Activated CD4-positive, alpha-beta T cell treated with anti-CD3 and anti-CD28 coated beads, Interleukin-2, amount 50 U/mL, for 48 hours (primary cell): ENCODE data around the gene MOSPD2.

Experiments used
- DNase-seq, 2 experiments: peaks; one replicate each; pipeline ENCODE4 v3.0.0-alpha.2; 2020

Gene MOSPD2

DNA sequence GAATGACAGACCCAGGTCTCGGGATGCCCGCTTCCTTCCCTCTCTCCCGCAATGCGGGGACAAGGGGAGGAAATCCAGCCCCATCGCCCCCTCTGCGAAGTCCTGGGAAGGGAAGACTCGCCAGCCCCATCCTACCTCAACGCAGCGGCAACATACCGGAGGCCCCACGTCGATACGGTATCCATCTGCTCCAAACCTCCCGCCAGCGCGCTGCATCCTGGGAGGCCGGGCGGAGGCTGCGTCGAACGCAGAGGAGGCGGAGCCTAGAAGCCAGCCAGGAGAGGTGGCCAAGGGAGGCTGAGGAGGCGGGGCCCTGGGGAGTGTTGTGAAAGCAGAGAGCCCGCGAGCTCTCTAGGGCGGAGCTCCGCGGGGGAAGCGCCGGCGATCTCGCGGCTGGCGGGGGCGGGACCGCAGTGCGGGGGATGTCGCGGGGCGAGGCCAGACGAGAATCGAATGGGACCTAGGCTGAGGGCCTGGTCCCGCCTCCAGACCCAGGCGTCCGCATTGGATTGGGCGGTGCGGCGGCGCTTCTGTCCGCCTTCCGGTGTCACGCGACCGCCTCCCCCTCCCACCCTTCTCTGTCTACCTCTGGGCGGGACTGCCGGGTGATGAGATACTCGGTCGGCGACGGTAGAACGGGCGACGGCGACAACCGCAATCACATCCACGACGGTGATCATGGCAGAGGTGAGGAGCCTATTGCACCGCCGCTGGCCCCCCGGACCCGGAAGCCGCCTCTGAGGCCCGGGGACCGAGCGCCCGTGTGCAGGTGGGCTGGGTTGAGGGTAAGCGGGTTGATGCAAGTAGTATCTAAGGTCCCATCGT, at the start of gene MOSPD2, which contains the start of gene FANCB:
TSS of gene MOSPD2 (plus strand) at position 571 of the 825 bp plus-strand sequence. CDS start at position 679, 108 bp downstream.
TSS of gene FANCB (minus strand) at position 219 of the 825 bp plus-strand sequence. CDS start 7,559 bp downstream, outside the sequence.
- peak; percentile 91 to 93 for DNase-seq

DNA sequence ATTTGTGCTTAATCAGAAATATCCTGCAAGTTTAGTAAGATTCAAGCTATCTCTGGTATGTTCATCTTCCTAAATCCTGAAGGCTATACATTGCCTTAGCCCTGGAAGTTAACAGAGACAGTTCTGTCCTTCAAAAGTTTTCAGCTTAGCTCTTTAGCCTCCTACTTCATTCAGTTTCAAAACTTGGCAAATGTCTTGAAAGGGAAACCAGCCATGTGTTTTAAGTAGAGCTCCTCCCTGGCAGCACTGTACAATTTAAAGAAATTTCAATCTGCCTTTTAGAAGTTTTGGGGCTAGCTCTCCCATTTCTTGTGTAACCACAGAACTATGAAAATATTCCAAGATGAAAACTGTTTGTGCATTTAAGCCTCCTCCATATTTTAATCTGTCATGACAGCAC, 47.4 kb upstream of the MOSPD2 start:
- DNase-seq, result no peak

DNA sequence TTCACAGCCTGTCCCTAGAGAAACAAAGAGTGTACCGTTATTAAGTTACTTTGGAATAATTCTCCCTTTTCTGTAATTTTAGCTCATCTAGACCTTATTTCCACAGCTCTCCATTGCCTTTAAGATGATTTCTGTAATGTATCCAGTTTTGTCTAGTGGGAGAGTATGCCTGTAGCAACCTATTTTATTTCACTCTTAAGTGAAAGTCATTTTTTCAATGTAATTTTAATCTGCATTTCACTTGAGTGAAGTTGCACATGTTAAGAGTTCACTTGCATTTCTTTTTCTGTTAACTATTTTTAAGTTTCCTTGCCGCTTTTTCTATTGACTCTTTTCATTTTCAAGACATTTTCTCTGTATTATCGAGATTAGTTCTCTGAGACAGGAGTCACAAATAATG, 46.9 kb upstream of the MOSPD2 start:
- DNase-seq, result no peak

DNA sequence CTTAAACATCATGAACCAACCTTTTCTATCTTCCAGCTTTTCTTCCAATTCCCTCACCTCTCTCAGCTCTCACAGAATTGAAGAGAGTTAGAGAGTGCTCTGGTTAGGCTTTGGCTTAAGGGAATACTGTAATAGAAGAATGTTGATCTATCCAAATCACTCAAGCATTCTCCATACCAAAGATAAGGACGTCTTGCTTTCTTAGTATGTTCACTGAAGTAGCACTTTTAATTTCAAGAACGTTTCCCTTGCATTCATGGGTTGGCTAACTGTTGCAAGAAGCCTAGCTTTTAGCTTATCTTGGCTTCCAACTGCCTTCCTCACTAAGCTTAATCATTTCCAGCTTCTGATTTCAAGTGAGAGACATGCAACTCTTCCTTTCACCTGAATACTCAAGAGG, 43.6 kb upstream of the MOSPD2 start:
- DNase-seq, result no peak

DNA sequence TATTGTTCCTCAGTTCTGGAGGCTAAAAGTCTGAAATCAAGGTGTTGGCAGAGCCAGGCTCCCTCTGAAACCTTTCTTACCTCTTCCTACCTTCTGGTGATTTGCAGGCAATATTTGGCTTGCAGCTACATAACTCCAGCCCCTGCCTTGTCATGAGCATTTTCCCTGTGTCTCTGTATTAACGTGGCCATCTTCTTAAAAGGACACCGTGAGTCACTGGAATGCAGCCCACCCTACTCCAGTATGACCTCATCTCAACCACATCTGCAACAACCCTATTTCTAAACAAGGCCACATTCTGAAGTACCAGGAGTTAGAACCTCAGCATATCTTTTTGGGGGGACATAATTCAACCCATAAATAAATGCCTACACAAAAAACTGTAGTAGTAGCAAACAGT, 41.1 kb upstream of the MOSPD2 start:
- DNase-seq, result no peak

DNA sequence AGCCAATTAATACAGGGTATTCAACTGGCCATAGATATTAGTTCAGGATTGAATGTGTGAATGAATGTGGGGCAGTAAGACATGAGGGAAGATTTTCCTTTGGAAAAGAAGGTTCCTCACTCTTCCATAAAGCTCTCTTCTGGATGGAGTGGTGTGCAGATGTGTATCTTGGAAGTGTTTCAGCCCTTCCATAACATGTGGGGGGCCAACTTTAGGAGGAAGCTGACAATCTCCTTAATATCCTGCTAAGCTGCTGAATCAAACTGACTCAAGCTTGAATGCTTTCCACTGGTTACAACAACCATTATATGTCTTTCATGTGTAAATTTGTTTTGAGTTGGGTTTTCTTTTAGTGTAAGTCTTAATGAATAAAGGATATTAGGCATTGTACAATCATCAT, 40.6 kb upstream of the MOSPD2 start:
- DNase-seq, result no peak

DNA sequence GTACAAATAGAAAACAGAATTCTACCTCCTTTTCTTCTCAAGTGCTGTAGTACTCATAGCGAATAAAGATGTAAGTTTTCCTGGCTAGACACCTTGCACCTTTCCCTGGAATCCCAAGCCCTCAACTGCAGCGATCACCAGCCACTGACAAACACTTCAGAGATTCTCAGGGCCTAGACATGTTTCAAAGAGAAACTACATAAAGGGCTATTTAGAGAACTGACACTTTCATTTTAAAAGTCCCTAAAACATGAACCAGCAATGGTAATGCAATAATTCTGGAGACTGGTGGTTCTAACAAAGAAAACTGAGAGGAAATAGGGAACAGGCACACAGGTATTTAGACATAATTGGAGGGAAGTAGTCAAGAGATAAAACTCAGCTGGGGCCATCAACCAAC, 36.1 kb upstream of the MOSPD2 start:
- no peak for DNase-seq

DNA sequence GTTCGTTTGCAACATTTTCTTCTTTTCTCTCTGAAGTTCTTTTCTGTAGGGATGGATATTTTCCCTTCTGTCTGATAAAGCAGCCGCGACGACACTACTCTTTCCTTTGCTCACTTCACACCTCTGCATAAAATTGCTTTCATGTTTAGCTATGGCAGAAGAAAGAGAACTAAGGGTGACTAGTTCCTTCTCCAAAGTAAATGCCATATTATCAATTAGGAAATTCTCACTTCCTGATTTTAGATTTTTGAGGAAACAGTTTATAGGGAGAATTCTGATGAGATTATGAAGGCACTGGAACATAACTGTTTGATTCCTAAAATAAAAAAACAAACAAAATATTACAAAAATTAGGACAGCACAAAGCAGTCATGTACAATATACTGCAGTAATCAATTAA, 29.6 kb upstream of the MOSPD2 start:
- no peak for DNase-seq

DNA sequence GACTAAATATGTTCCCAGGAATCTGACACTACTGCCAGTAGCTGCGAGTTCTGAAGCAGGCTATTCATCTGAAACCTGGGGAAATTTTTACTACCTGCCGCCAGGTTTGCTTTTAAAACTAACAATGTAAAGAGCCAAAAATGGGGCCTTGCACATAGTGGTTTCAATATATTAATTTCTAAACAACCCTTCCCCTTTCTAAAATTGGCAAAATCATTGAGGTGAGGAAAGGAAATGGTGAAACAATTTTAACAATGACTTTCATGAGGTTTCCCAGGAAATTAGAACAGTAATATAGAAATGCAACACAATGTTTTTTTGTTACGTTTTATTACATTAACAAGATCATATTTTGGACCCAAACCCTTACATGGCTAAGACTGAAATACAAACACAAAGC, 21.7 kb upstream of the MOSPD2 start:
- no peak for DNase-seq

DNA sequence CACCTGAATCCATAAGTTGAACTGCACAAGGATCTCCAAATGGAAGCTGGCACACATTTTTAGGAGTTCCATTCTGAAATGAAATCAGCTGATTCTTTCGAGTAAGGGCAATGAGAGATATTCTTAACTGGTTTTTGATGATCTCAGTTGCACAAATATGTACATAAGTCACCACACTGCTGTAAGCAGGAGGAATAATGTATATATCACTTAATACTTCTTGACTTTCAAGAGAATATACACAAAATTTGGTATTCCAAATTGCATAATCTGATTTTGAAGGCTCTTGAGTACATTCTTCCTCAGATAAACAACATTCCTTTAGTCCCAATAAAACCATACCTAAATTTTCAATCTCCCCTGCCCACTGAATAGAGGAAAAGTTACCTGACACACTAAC, 8.6 kb upstream of the MOSPD2 start:
- DNase-seq, result no peak

DNA sequence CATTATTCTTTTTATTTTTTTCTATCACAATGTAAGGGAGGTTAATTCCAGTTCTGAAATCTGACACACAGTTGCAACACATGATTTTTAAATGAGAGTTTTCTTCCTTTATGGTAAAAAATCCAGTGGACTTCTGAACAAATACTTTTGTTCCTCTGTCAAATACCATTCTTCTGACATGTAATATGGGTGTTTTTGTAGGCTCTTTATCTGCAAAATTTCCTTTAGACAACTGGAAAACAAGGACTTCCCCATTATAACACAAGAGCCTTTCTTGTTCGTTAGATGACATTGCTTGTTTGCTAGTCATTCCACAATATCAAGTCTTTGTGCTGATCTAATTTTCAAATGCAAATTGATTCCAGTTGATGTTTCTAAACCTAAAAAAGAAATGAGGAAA, 8.0 kb upstream of the MOSPD2 start:
- DNase-seq, result no peak

DNA sequence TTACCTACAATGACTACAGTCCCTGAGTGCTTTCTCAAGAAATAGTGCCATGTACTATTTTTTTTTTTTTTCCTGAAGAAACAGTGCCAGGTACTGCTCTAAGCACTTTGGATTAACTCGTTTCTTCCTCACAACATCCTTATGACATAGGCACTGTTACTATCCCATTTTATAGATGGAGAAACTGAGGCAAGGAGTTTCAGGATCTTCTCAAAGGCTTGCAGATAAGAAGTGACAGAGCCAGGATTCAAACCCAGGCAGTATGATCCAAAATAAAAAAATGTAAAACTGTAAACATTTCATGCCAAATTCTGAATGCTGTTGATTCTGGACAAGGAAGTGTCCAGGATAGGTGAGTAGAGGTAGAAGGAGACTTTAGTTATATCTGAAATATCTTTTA, 1.5 kb upstream of the MOSPD2 start:
- no peak for DNase-seq

DNA sequence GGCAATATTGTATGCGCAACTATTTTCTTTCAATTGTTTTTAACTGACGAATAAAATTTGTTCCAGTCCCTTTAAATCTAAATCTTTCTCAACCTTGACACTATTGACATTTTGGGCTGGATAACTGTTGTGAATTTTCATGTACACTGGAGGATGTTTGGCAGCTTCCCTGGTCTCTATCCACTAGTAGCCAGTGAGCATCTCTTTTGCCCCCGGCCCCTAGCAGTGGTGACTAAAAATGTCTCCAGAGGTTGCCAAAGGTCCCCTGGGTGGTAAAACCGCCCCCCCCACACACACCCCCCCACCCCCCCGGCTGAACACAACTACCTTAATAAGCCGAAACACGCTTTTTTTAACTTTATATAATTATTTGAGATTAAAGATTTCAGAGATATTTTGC, 866 bp upstream of the MOSPD2 start:
- peak in 1 of 2 experiments; percentile 1 for DNase-seq

DNA sequence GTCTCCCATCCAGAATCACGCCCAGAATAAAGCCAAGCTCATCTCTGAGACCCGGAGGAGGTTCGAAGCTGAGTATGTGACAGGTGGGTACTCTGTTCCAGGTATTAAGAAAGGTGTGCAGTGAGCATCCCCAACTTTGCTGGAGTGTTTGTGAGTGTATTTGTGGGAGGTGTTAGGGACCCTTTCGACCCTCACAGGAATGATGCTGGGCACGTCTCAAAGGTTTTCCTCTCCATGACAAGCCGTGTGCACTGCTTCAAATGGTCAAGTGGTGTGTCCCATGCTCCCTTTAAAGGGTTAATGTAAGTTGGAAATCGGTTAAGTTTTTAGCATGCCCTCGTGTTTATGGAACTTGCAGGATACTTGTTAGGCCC, 442 bp downstream of the MOSPD2 start:
- no peak for DNase-seq

DNA sequence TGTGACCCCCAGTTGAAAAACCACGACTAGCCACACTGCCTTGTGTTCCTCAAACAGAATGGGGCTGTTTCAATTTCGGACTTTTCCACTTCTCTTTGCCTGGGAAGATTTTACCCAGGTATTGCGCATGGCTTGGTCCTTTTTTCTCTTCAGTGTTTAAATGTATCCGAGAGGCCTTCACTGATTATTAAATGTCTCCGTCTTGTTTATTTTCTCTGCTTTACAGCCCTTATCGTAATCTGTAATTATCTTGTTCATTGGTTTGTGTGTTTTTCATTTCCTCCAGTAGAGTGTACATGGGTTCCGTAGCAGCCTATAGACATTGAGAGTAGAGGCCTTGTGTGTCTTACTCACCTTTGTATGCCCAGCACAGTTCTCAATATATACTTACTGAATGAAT, 2.4 kb downstream of the MOSPD2 start:
- no peak for DNase-seq

DNA sequence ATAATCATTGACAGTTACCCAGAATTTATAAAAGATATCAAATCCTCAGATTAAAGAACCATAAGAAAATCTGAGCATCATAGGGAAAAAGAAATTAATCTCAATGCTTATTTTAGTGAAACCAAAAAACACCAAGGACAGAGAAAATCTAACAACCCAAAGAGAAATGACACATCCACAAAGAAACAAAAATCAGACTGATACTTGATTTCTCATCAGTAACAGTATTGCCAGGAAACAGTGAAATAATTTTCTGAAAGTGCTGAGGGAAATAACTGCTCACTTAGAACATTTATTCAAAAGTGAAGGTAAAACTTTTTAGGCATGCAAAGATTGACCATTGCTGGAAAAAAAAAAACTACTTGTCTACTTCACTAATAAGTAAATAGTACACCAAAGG, 10.6 kb downstream of the MOSPD2 start:
- no peak for DNase-seq

DNA sequence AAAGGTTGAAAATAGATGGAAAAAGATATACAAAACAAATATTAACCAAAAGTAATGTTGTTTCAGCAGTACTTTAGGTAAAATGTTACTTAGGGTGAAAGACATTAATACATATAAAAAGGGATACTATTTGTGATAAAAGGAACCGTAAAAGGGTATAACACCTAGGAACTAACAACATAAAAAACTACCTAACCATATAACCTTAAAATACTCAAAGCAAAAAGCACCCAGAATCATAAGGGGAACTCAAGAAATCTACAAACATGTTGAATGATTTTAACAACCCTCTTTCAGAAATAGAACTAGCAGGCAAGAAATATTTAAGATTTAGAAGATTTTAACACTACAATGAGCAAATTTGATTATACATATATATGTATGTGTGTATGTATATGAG, 11.5 kb downstream of the MOSPD2 start:
- DNase-seq, result no peak

DNA sequence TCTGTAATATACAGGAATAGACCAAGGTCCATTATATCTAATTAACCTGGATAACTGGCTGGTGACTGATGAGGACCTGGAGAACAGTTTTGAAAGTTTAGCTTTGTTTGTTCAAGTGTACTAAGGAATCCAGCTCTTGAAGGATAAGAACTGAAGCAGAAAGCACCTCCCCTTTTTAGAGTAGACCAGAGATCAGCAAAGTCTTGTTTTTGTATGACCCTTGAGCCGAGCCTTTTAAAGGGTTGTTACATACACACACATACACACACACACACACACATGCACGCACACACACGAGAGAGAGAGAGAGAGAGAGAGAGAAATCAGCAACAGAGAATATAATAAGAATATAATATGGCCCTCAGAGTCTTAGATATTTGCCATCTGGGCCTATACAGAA, 13.0 kb downstream of the MOSPD2 start:
- no peak for DNase-seq

DNA sequence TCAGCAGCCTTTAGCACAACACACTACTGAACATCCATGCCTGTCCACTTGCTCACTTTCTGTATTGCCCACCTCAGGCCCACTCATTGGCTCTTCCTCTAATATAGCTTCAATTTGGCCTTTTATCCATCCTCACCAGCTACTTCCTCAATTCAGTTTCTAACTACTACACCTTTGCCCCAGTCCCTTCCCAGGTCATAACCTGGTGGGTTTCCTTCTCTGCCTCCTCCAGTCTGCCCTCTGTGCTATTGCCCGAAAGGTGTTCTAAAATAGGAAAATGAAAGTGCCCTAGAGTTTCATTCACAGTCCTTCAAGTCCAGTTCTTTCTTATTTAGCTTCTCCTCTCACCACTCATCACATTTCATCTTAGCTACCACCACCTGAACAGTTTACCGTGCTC, 23.1 kb downstream of the MOSPD2 start:
- DNase-seq, result no peak

DNA sequence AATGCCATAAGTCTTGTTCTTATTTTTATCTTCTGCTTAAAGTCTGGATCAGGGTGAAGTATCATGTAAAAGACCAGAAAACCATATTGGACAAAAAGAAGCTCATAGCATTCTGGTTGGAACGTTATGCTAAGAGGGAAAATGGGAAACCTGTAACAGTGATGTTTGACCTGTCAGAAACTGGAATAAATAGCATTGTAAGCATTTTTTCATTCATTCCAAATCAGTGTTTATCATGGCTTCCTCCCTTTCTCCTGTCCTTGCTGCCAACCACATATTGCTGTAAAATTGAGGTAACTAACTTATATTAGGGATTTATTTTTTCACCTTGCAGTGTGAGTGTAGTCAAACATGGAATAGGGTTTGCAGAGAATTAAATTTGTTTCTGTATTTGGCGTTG, 23.8 kb downstream of the MOSPD2 start:
- no peak for DNase-seq

DNA sequence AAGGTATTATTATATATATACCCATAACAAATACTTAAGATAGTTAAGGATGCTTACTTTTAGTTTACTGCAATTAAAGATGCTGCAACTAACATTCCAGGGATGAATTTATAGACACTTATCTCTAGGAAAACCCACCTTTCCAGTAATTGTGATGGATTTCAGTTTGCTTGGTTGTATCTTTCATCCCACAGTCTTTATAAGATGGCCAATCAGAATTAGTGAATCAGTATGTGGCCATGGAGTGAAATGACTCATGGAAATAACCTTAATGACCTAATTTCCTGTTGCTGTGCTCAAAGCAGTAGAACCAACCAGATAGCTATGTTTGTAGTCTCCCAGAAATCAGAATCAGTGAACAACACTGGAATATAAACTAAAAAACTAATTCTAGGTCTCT, 26.4 kb downstream of the MOSPD2 start:
- DNase-seq, result no peak

DNA sequence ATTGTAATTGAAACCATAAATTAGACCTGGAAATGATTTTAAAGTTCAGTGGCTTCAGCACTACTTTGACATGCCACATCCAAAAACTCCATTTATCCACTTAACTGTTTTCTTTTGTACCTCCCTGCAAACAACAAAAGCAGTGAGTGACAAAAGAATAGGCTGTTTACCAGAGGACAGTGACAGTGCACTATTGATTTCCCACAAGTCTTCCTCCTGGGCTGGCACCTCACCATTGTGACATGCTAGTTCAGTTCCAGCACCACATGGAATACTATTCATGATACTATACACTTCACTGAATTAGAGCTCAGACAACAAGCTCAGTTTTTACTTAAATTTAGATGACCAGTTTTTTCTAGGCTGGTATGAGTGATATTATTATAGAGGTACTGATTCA, 29.3 kb downstream of the MOSPD2 start:
- no peak for DNase-seq

DNA sequence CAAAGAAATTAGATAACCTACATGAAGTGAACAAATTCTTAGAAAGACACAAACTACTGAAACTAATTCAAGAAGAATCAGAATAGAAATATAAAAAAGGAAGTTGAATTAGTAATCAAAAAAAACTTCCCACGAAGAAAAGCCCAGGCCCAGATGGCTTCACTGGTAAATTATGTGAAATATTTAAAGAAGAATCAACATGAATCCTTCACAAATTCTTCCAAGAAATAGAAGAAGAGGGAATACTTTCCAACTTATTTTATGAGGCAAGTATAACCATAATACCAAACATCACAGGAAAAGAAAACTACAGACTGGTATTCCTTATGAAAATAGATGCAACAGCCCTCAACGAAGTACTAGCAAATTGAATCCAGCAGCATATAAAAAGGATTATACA, 30.7 kb downstream of the MOSPD2 start:
- no peak for DNase-seq

DNA sequence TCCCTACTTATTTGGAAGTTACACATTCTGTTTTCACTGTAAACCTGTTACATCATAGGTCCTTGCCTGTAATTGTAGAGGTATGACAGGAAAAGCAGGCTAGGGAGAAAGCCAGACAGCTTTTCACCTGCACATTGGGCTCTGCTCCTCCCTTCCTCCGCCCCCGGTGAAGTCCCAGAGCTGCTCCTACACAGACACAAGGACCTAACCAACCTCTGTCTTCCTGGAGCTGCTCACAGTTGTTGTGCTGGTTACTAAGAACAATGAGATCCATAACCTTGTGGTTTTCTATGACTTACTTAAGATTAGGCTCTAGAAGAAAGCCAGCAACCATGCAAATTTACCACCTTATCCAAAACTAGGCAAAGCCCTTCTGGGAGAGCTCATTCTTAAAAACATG, 40.0 kb downstream of the MOSPD2 start:
- no peak for DNase-seq

DNA sequence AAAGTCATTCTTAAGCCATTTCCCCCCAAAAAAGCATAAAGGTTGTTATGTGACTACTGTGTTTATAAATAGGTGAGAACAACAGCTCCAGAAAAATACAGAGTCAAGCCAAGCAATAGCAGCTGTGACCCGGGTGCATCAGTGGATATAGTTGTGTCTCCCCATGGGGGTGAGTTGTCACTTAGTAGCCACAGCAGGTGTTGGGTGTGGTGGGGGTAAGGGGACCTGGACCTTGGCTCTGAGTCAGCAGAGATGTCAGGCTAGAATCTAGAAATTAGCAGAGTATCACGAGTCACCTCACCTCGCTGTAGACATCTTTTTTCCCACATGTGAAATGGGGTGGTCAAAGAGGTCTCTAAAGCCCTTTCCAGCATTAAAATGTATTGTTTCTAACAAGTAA, 42.4 kb downstream of the MOSPD2 start:
- DNase-seq, result no peak
